H1 (cell line): Measurements from ENCODE around the gene IL36A. TPM values are rescaled to one million over a fixed set of nuclear protein-coding genes. Genes with fewer than 3 reads are reported as not detected.

ENCODE experiments used
- ATF2 ChIP-seq: IDR thresholded peaks from 2 replicates; pipeline ENCODE4 v1.6.1; 2012; ENCODE audit warnings: low read length, inconsistent platforms
- ATF3 ChIP-seq: IDR thresholded peaks from 2 replicates; pipeline ENCODE4 v1.6.1; 2011; ENCODE audit warnings: low read depth, mild to moderate bottlenecking, low read length; ENCODE audit not compliant: insufficient read depth
- BCL11A ChIP-seq, 2 experiments: IDR thresholded peaks; one replicate each; pipeline ENCODE4 v1.6.1; 2011; ENCODE audit warnings: low read depth in 2 of 2, low read length in 2 of 2, mild to moderate bottlenecking in 2 of 2
- FOSL1 ChIP-seq: IDR thresholded peaks from 2 replicates; pipeline ENCODE4 v1.6.1; 2011; ENCODE audit warnings: mild to moderate bottlenecking, low read depth, low read length, moderate library complexity; ENCODE audit not compliant: insufficient read depth
- RXRA ChIP-seq: IDR thresholded peaks from 2 replicates; pipeline ENCODE4 v1.6.1; 2011; ENCODE audit warnings: low read depth, mild to moderate bottlenecking, low read length, moderate library complexity; ENCODE audit not compliant: insufficient read depth
- SIN3A ChIP-seq, 2 experiments: IDR thresholded peaks in 1 of 2; conservative IDR thresholded peaks in 1 of 2; 2 replicates each; pipeline ENCODE4 v1.6.1; 2011 to 2012; ENCODE audit warnings: low read length in 2 of 2, improper control_type of control experiment in 1 of 2, low read depth in 1 of 2, mild to moderate bottlenecking in 1 of 2
- TEAD4 ChIP-seq: IDR thresholded peaks from 2 replicates; pipeline ENCODE4 v1.6.1; 2012; ENCODE audit warnings: low read depth, low read length, inconsistent platforms, mixed read lengths
- polyA plus RNA-seq, 7 experiments: library from polyadenylated mRNA; depleted of rRNA in 3 of 7; stranded (reverse) in 5 of 7; unstranded in 2 of 7; fragments of >200 nt in 5 of 7; fragments of 200-250 nt in 2 of 7; gene quantifications; 1 replicate in 5 of 7; 2 replicates in 1 of 7; 4 replicates in 1 of 7; pipeline versions ENCODE4 v1.2.1 to v1.2.3, GENCODE V29; 2011 to 2013; ENCODE audit warnings: missing spikeins in 2 of 7, mixed read lengths in 2 of 7
- total RNA-seq: library from RNA; stranded (reverse); fragmentation: NEBNext Ultra II Directional; extraction: Animal tissue kit (Norgen Biotek cat#: 25700); gene quantifications from 2 replicates; pipeline ENCODE4 v1.2.1, GENCODE V29; 2021

IL36A gene
- total and polyA plus RNA-seq, 2 of the 8 experiments (the other 6 are each of a cell fraction or from before 2014, with no cell fraction given) = not detected

- no peak for TF ChIP-seq ATF2
- no peak for TF ChIP-seq SIN3A (conservative IDR thresholded peaks at IDR 0.05 in 1 of 2, IDR thresholded peaks at IDR 0.05 in 1 of 2; ENCODE audit: low read depth in 1 of 2, low read length in 2 of 2)
- no peak for TF ChIP-seq RXRA
- TF ChIP-seq BCL11A (IDR thresholded peaks at IDR 0.05; ENCODE audit: low read depth in 2 of 2, low read length in 2 of 2) = no peak
- no peak for TF ChIP-seq ATF3
- TF ChIP-seq FOSL1 = no peak
- no peak for TF ChIP-seq TEAD4
These were observed 48.8 kb downstream of the IL36A start (continued) for GRCh38 chr2:113054066-113054465.
